Measurements from ENCODE around the gene NRF1.

NRF1 gene

DNA sequence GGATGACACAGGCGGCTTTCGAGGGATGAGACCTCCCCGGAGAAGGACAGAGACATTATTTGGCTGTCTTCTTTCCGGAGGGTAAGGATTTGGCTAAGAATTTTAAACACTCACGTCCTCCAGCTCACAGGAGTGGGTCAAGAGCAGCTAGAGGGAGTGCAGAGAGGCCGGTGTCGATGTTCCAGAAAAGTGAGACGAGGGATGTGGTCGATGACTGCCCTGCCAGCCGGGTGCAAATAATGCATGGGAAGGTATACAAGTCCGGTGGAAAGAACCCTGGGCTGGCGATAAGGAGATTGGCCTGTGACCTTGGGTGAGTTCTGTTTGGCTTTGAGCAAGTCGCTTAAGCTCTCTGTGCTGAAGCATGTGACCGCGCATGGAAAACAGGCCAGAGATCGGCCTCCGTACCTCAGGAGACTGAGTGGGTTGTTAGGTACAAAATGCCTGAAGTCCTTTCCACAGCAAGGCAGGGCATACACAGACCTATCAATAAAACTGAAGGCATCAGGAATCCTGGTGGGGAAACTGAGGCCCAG is 192.1 kb downstream of the NRF1 start:
- no peak for DNase-seq (ENCODE audit: low read depth in 2 of 2)

DNA sequence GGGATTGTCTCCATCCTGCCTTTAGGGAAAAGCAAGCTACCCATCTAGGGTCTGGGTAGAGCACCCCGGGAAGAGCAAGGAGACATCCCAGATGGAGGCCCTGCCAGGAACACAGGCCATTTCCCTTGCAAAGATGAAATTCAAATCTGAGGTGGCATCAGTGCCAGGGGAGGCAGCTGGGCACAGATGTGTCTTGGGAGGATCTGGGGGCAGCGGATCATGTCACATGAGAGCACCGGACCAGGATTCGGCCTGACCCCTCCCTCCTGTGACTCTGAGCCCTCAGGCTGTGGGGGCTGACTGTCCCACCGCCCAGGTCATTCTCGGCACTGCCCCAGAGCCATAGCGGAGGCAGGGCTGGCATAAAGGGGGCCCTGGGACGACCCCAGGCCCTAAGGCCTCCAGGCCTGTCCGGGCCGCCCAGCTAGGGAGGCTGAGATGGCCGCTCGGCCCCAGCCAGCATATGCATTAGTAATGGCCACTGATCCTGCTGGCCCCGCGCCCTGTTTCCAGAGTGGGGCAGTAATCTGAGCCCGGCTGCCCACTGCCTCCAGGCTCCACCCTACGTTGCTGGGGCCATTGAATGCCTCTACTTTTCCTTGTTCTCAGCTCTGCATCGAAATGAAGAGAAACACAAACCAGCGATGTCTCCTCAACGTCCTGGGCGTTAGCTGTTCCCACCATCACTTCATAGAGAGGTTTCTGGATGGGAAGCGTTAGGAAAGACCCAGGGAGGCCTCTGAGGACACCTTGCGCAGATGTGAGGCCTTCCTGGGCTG is 192.8 kb downstream of the NRF1 start:
- no peak for DNase-seq (ENCODE audit: low read depth in 2 of 2)

DNA sequence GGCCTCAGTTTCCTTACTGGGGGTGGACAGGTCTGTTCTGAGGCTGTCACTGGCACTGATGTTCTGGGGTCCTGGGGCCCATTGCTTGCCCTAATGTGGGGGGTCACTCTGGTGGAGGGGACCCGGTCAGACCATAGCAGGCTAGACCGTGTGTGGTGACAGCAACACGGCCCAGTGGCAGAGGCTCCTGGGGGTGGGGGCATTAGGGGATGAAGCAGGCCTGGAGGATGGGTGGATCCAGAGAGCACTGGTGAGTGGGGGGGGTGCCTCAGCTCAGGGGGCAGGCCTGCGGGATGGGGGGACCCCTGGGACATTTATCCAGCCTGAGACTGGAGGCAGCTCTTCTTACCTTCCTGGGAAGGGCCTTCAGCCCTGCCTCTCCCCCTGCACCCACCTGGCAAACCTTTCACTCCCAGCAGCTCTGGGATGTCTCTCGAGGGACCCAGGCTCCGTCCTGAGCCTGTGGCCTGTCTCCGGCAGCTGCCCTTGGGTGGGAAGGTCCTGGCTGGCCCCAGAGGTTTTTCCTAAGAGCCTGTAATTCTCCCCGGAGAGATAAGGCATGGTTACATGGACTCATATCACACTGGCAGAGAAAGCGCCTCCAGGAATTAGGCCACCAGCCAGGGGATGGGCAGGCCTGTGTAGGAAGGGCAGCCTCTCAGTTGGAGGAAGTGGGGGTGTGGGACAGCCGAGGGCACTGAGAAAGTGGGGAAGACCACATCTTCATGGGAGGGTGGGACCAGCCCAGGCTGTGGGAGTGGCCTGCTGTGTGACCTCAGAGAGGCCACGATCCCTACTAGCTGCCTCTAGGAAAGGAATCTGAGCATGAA is 193.6 kb downstream of the NRF1 start:
- DNase-seq (ENCODE audit: low read depth in 2 of 2) = no peak

Data from stimulated activated CD8-positive, alpha-beta memory T cell treated with anti-CD3 and anti-CD28 coated beads, Interleukin-2, amount 100 ng/mL, for 1 hour (primary cell).